DND-41 (cell line): ENCODE data around the gene CFAP141.

Experiments used
- ATAC-seq: fragments of 200-7000 bp; cut with Tn5 transposase; 3 replicates; pipeline ENCODE4 v1.9.1; 2021; ENCODE audit warnings: low read depth; ENCODE audit not compliant: insufficient read depth
- DNase-seq: peaks from one replicate; pipeline ENCODE4 v3.0.0-alpha.2; 2020
- H2AFZ ChIP-seq: 2 replicates; pipeline ENCODE4 v1.6.0; 2012; ENCODE audit warnings: low read depth, low read length
- H3K27ac ChIP-seq: 2 replicates; pipeline ENCODE4 v1.5.1; 2012; ENCODE audit warnings: low read length, inconsistent platforms
- H3K27me3 ChIP-seq: fragments of 200-600 bp; sonication (generic); 2 replicates; pipeline ENCODE4 v1.6.0; 2012; ENCODE audit warnings: low read length, mild to moderate bottlenecking, inconsistent platforms; ENCODE audit not compliant: insufficient read depth, poor library complexity
- H3K36me3 ChIP-seq: 2 replicates; pipeline ENCODE4 v1.5.1; 2012; ENCODE audit warnings: low read length, inconsistent platforms; ENCODE audit not compliant: insufficient read depth
- H3K4me1 ChIP-seq: 2 replicates; pipeline ENCODE4 v1.5.1; 2012; ENCODE audit warnings: mild to moderate bottlenecking, low read length; ENCODE audit not compliant: insufficient read depth
- H3K4me2 ChIP-seq: 2 replicates; pipeline ENCODE4 v1.6.0; 2012; ENCODE audit warnings: mild to moderate bottlenecking, moderate library complexity, low read length, inconsistent platforms; ENCODE audit not compliant: insufficient read depth
- H3K4me3 ChIP-seq, 2 experiments: fragments of 200-600 bp in 1 of 2; shearing (Covaris generic) in 1 of 2; 2 replicates each; pipeline ENCODE4 v1.5.1; 2012 to 2016; ENCODE audit warnings: inconsistent platforms in 2 of 2, low read length in 2 of 2, mild to moderate bottlenecking in 2 of 2, low read depth in 1 of 2, moderate library complexity in 1 of 2
- H3K79me2 ChIP-seq: 2 replicates; pipeline ENCODE4 v1.6.0; 2012; ENCODE audit warnings: low read length, inconsistent platforms; ENCODE audit not compliant: insufficient read depth
- H3K9ac ChIP-seq: 2 replicates; pipeline ENCODE4 v1.6.0; 2012; ENCODE audit warnings: low read depth, mild to moderate bottlenecking, inconsistent platforms, low read length, moderate library complexity
- H3K9me3 ChIP-seq: 2 replicates; pipeline ENCODE4 v1.5.1; 2012; ENCODE audit warnings: low read length, moderate library complexity, mild to moderate bottlenecking, inconsistent platforms; ENCODE audit not compliant: insufficient read depth, severe bottlenecking
- H4K20me1 ChIP-seq: 2 replicates; pipeline ENCODE4 v1.6.0; 2012; ENCODE audit warnings: low read length; ENCODE audit not compliant: insufficient read depth
- CTCF ChIP-seq: IDR thresholded peaks from 2 replicates; pipeline ENCODE4 v1.5.1; 2012; ENCODE audit warnings: borderline replicate concordance, low read length, moderate library complexity, mild to moderate bottlenecking; ENCODE audit not compliant: poor library complexity, severe bottlenecking; ENCODE audit errors: extremely low read depth
- EZH2 ChIP-seq: IDR thresholded peaks from 3 replicates; pipeline ENCODE4 v1.6.1; 2012; ENCODE audit warnings: borderline replicate concordance, low read depth, mild to moderate bottlenecking, moderate library complexity, low read length, inconsistent platforms; ENCODE audit not compliant: severe bottlenecking

Gene CFAP141

GRCh38 chr1:154170547-154171222 lies 35.4 kb downstream of the CFAP141 start:
- ATAC-seq (no peak), DNase-seq (no peak)
- Histone ChIP-seq H3K9me3 (no peaks in the 10 kb centered on the region), H3K27me3 (no peaks in the 10 kb centered on the region), H3K4me1 (no peaks in the 10 kb centered on the region), H2AFZ (no peak overlapping the region), H3K9ac (no peak overlapping the region), H4K20me1 (peaks cover 35% of the 10 kb centered on the region), H3K27ac (no peak overlapping the region), H3K79me2 (peaks cover 65% of the 10 kb centered on the region), H3K4me2 (no peak overlapping the region), H3K36me3 (peaks cover 91% of the 10 kb centered on the region), H3K4me3 (no peak overlapping the region)
- TF ChIP-seq CTCF (no peak), EZH2 (no peak)

- no peak overlapping the region for H3K9ac ChIP-seq
- H2AFZ ChIP-seq, result no peak overlapping the region
- TF ChIP-seq EZH2, result no peak
- no peak for TF ChIP-seq CTCF
- no peak overlapping the region for H3K4me3 ChIP-seq
- peaks cover 46% of the 10 kb centered on the region for H3K79me2 ChIP-seq
- ATAC-seq (no peak), DNase-seq (no peak)
- H3K4me1 ChIP-seq, result no peaks in the 10 kb centered on the region
- no peak overlapping the region for H3K27ac ChIP-seq
- no peak overlapping the region for H3K4me2 ChIP-seq
- no peaks in the 10 kb centered on the region for H3K27me3 ChIP-seq
- H4K20me1 ChIP-seq, result peaks cover 14% of the 10 kb centered on the region; the same call in 1 of the 2 replicates
- peaks cover 96% of the 10 kb centered on the region for H3K36me3 ChIP-seq
- H3K9me3 ChIP-seq, result no peaks in the 10 kb centered on the region
These were observed 38.7 kb downstream of the CFAP141 start for GRCh38 chr1:154167461-154167860.

- H3K36me3 ChIP-seq, result peaks cover 94% of the 10 kb centered on the region
- no peaks in the 10 kb centered on the region for H3K9me3 ChIP-seq
- peaks cover 41% of the 10 kb centered on the region for H3K79me2 ChIP-seq
These were observed 39.9 kb downstream of the CFAP141 start for GRCh38 chr1:154166207-154166606.

More at GRCh38 chr1:154166207-154166606, 39.9 kb downstream of the CFAP141 start:
- Histone ChIP-seq H4K20me1 (peaks cover 9% of the 10 kb centered on the region; the same call in 1 of the 2 replicates), H3K4me3 (no peak overlapping the region), H3K27ac (no peak overlapping the region), H2AFZ (no peak overlapping the region), H3K4me2 (no peak overlapping the region), H3K4me1 (no peaks in the 10 kb centered on the region), H3K27me3 (no peaks in the 10 kb centered on the region), H3K9ac (no peak overlapping the region)
- TF ChIP-seq EZH2 (no peak), CTCF (no peak)
- DNase-seq, result no peak
- ATAC-seq, result no peak
